Type B pancreatic cell (in vitro differentiated cells): Measurements from ENCODE around the gene RPS6KB2. TPM values are rescaled to one million over a fixed set of nuclear protein-coding genes. Genes with fewer than 3 reads are reported as not detected.

Source experiments
- DNase-seq: peaks from one replicate; pipeline ENCODE4 v3.0.0; 2021; ENCODE audit warnings: mixed read lengths; ENCODE audit not compliant: unreplicated experiment; ENCODE audit errors: extremely low spot score
- H3K27ac Mint-ChIP-seq: 2 replicates; pipeline ENCODE4 v1.8.0; 2021; ENCODE audit warnings: mild to moderate bottlenecking, mixed read lengths
- H3K27me3 Mint-ChIP-seq: 2 replicates; pipeline ENCODE4 v1.8.0; 2021; ENCODE audit warnings: mixed read lengths
- H3K36me3 Mint-ChIP-seq: 2 replicates; pipeline ENCODE4 v1.8.0; 2021; ENCODE audit warnings: mixed read lengths
- H3K4me1 Mint-ChIP-seq: one replicate; pipeline ENCODE4 v1.8.0; 2021; ENCODE audit warnings: mixed read lengths; ENCODE audit not compliant: unreplicated experiment
- H3K4me3 Mint-ChIP-seq: 2 replicates; pipeline ENCODE4 v1.8.0; 2021; ENCODE audit warnings: mild to moderate bottlenecking, mixed read lengths
- H3K9me3 Mint-ChIP-seq: 2 replicates; pipeline ENCODE4 v1.8.0; 2021; ENCODE audit warnings: mixed read lengths
- total RNA-seq: library from RNA; stranded (reverse); gene quantifications from 2 replicates; pipeline ENCODE4 v1.2.1, GENCODE V29; 2021; ENCODE audit warnings: low replicate concordance
- TF ChIP-seq, protein P1 (sequence below): fragments of 200-600 bp; sonication (generic); conservative IDR thresholded peaks from 2 replicates; pipeline ENCODE4 v1.5.0; 2021; ENCODE audit warnings: antibody characterized with exemption, mild to moderate bottlenecking

The RPS6KB2 gene
- total RNA-seq, 1 donor from 2014 or later, result 57.0 TPM

DNA sequence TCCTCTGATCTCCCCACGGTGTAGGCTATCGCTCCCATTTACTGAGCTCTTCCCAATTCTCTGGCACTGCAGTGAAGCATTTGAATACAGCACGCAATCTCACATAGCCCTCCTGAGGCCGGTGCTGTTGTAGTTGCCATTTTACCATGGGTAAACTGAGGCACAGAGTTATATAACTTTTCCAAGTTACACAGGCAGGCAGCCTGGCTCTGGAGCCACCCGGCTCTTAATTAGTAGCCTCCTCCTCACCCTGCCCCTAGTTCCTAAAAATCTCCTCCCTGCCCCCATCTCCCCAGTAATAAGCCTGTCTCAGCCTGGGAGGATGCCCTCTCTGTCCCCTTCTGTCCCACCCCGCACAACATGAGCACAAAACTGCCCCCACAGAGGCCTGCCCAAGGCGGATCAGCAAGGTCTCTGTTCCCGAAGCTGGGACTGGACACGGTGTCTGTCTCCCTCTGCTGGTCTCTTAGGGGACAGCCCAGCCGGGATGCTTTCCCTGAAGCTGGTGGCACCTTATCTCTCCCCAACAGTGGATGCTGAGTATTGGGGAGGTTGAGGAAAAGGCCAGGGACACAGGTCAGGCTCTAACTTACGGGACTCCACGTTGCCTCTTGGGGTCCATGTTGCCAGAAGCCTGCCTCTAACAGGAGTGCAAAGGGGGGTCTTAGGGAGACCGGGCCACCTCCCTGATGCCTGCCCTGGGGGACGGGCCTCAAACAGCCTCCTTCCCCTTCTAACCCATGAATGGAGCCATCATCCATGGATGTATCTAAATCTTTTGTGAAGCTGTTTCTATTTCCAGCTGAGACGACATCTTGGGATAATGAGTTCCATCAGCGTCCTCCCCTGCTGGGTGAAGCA is 45.8 kb upstream of the RPS6KB2 start:
- Mint-ChIP-seq H3K27me3 (peaks cover 35% of the 10 kb centered on the region), H3K4me1 (peaks cover 9% of the 10 kb centered on the region), H3K4me3 (no peak overlapping the region), H3K27ac (peak overlapping the region; percentile 48), H3K9me3 (no peaks in the 10 kb centered on the region), H3K36me3 (no peaks in the 10 kb centered on the region)
- TF ChIP-seq, protein P1, sequence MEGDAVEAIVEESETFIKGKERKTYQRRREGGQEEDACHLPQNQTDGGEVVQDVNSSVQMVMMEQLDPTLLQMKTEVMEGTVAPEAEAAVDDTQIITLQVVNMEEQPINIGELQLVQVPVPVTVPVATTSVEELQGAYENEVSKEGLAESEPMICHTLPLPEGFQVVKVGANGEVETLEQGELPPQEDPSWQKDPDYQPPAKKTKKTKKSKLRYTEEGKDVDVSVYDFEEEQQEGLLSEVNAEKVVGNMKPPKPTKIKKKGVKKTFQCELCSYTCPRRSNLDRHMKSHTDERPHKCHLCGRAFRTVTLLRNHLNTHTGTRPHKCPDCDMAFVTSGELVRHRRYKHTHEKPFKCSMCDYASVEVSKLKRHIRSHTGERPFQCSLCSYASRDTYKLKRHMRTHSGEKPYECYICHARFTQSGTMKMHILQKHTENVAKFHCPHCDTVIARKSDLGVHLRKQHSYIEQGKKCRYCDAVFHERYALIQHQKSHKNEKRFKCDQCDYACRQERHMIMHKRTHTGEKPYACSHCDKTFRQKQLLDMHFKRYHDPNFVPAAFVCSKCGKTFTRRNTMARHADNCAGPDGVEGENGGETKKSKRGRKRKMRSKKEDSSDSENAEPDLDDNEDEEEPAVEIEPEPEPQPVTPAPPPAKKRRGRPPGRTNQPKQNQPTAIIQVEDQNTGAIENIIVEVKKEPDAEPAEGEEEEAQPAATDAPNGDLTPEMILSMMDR, result peak; percentile 97
- DNase-seq, result peak; percentile 86

DNA sequence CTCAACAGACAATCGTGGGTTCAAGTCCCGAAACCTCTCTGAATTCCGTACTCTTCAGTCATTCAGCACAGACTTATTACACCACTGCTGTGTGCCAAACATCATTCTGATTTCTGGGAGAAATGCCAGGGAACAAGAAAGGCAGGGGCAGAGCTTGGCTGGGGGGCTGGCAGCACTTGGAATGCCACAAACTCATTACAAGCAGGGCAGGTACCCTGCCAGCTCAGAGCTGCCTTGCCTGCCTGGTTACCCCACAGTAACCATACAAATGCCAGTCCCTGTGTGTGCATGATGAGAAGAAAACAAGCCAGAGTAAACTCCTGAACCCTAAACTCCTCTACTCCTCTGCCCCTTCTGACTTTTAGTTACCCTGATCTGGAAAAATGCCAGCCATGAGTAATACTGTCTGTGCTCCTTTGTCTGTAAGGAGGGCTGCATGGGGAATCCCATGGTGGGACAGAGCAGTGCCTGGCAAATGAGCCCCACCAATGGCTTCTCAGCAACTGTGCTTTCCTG is 43.4 kb upstream of the RPS6KB2 start:
- H3K4me1 Mint-ChIP-seq, result peaks cover 14% of the 10 kb centered on the region
- DNase-seq, result no peak
- H3K27me3 Mint-ChIP-seq, result peaks cover 36% of the 10 kb centered on the region
- H3K27ac Mint-ChIP-seq, result no peak overlapping the region
- TF ChIP-seq, protein P1, result no peak
- H3K4me3 Mint-ChIP-seq, result no peak overlapping the region
- no peaks in the 10 kb centered on the region for H3K36me3 Mint-ChIP-seq
- H3K9me3 Mint-ChIP-seq, result no peaks in the 10 kb centered on the region

DNA sequence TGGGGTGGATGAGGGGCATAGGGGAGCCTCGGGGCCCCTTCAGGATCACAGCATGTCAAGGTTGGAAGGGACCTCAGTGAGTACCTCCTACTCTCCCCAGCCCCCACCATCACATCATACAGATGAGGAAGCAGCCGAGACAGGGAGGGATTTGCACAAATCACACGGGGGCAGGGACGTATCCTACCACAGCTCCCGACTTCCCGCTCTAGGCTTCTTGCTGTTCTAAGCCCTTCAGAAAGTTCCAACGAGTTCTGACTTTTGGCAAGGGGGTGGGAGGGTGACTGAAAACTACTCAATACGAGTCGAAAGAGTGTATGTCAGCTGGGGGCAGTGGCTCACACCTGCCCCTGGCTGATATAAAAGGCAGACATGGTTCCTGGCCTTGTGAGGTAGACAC is 41.2 kb upstream of the RPS6KB2 start:
- TF ChIP-seq, protein P1, result no peak
- no peaks in the 10 kb centered on the region for H3K9me3 Mint-ChIP-seq
- no peak overlapping the region for H3K4me3 Mint-ChIP-seq
- no peak for DNase-seq
- peaks cover 30% of the 10 kb centered on the region for H3K27me3 Mint-ChIP-seq
- H3K36me3 Mint-ChIP-seq, result no peaks in the 10 kb centered on the region
- no peak overlapping the region for H3K27ac Mint-ChIP-seq
- peaks cover 14% of the 10 kb centered on the region for H3K4me1 Mint-ChIP-seq

DNA sequence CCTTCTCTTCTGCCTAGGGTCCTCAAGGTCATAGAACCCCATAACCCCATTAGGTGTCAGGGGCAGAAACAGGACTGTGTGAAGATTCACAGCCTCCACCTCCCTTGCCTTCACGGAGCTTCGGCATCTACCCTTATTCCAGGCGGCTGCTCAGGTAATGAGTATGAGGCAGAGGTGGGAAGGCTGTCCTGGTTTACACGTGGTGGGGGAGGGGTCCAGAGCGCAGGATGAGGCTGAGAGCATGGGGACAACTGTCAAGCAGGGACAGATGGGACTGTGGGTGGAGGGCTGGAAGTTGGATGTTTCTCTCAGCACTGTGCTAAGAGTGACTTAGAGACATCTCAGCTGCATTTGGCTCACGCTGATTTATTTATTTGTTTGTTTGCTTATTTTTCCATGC is 40.8 kb upstream of the RPS6KB2 start:
- H3K4me3 Mint-ChIP-seq, result no peak overlapping the region

DNA sequence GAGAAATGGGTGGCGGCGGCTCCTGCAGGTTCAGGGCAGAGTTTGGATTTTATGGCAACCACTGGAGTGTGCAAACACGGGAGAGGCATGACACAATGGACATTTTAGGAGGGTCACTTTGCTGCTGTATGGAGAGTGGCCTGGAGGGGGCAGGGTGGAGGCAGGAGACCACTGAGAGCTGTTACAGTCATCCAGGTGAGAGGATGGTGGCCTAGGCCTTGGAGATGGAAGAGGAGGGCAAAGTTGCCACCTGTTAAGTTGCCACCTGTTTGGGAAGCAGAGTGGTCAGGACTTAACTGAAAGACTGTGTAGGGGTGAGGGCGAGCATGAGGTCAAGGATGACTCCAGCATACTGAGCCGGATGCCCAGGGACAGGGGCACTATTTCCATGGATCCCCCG is 38.8 kb upstream of the RPS6KB2 start:
- Mint-ChIP-seq H3K4me3 (peak overlapping the region; percentile 87), H3K36me3 (no peaks in the 10 kb centered on the region), H3K4me1 (peaks cover 18% of the 10 kb centered on the region), H3K27me3 (peaks cover 24% of the 10 kb centered on the region), H3K27ac (peak overlapping the region; percentile 79), H3K9me3 (no peaks in the 10 kb centered on the region)
- TF ChIP-seq, protein P1, result peak; percentile 76
- no peak for DNase-seq

More for the DNA sequence above, 40.8 kb upstream of the RPS6KB2 start:
- no peak for DNase-seq
- no peaks in the 10 kb centered on the region for H3K9me3 Mint-ChIP-seq
- H3K36me3 Mint-ChIP-seq, result no peaks in the 10 kb centered on the region
- H3K4me1 Mint-ChIP-seq, result peaks cover 12% of the 10 kb centered on the region
- TF ChIP-seq, protein P1, result no peak
- no peak overlapping the region for H3K27ac Mint-ChIP-seq
- peaks cover 28% of the 10 kb centered on the region for H3K27me3 Mint-ChIP-seq
